IMR-90 (cell line): ENCODE measurements around the gene TMEM135.

Experiments used
- BHLHE40 ChIP-seq: fragments of 150-350 bp; IDR thresholded peaks from 2 replicates; pipeline ENCODE4 v1.6.1; 2016; ENCODE audit warnings: mild to moderate bottlenecking, low read depth, low read length
- POLR2A ChIP-seq: IDR thresholded peaks from 2 replicates; pipeline ENCODE4 v1.6.1; 2012; ENCODE audit warnings: mild to moderate bottlenecking, low read depth, low read length
- RAD21 ChIP-seq: IDR thresholded peaks from 2 replicates; pipeline ENCODE4 v1.6.1; 2012; ENCODE audit warnings: low read length, improper control_type of control experiment
- RCOR1 ChIP-seq: IDR thresholded peaks from 2 replicates; pipeline ENCODE4 v1.6.1; 2012; ENCODE audit warnings: mild to moderate bottlenecking, low read length, improper control_type of control experiment; ENCODE audit not compliant: insufficient replicate concordance
- SMC3 ChIP-seq: fragments of 150-350 bp; IDR thresholded peaks from 2 replicates; pipeline ENCODE4 v1.6.1; 2016; ENCODE audit warnings: low read depth, mild to moderate bottlenecking, antibody characterized with exemption, low read length, moderate library complexity
- TF ChIP-seq, protein P1 (sequence below): conservative IDR thresholded peaks from 2 replicates; pipeline ENCODE4 v1.5.1; 2012; ENCODE audit warnings: mild to moderate bottlenecking, low read depth, low read length, improper control_type of control experiment

DNA sequence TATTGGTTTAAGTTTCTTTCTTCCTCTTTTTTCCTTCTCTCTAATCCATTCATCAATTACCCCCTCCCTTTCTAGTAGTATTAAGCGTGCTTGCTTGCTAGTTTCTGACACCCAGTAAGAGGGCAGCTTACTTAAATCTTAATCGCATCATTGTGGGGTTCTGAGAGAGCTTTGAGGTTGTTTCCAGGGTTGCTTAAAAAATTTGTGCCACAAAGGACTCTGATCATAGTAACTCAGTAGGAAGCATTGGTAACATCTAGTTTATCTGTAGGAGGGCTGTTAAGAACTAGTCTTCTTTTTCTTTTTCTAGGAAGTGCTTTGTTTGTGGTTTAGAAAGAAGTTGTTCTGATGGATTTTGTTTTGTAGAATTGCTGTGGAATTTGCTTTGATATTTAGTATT, 45.3 kb downstream of the TMEM135 start:
- no peak for TF ChIP-seq POLR2A
- TF ChIP-seq, protein P1, sequence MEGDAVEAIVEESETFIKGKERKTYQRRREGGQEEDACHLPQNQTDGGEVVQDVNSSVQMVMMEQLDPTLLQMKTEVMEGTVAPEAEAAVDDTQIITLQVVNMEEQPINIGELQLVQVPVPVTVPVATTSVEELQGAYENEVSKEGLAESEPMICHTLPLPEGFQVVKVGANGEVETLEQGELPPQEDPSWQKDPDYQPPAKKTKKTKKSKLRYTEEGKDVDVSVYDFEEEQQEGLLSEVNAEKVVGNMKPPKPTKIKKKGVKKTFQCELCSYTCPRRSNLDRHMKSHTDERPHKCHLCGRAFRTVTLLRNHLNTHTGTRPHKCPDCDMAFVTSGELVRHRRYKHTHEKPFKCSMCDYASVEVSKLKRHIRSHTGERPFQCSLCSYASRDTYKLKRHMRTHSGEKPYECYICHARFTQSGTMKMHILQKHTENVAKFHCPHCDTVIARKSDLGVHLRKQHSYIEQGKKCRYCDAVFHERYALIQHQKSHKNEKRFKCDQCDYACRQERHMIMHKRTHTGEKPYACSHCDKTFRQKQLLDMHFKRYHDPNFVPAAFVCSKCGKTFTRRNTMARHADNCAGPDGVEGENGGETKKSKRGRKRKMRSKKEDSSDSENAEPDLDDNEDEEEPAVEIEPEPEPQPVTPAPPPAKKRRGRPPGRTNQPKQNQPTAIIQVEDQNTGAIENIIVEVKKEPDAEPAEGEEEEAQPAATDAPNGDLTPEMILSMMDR: no peak
- no peak for TF ChIP-seq SMC3
- TF ChIP-seq BHLHE40: no peak
- no peak for TF ChIP-seq RAD21
- no peak for TF ChIP-seq RCOR1
